ENCODE results near the gene ENPP3. TPM values are rescaled to one million over a fixed set of nuclear protein-coding genes. Genes with fewer than 3 reads are reported as not detected.

ENPP3 gene
- total and polyA plus RNA-seq, 9 of the 15 experiments (the other 6 are each of a cell fraction or from before 2014, with no cell fraction given) = 14.0 to 32.8 (median 21.6) TPM

DNA sequence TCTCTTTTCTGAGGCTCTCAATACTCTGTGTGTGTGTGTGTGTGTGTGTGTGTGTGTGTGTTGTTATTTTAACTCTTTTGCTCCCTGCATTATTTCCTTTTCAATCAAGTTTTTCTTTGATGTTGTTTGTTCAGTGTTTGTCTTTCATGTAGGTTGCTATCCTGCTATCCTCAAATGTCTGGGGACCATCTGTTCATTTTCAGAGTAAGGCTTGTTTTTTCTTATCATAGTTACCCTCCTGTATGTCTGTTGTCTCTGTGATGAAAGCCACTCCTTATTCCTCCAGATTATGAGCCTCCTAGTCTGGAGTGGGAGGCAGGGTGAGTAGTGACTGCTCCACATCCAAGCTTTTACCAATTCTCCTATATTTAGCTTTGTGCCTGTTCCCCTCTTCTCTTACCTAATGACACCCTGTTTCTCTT is 9.2 kb downstream of the ENPP3 start (continued):
- TF ChIP-seq, protein P1, sequence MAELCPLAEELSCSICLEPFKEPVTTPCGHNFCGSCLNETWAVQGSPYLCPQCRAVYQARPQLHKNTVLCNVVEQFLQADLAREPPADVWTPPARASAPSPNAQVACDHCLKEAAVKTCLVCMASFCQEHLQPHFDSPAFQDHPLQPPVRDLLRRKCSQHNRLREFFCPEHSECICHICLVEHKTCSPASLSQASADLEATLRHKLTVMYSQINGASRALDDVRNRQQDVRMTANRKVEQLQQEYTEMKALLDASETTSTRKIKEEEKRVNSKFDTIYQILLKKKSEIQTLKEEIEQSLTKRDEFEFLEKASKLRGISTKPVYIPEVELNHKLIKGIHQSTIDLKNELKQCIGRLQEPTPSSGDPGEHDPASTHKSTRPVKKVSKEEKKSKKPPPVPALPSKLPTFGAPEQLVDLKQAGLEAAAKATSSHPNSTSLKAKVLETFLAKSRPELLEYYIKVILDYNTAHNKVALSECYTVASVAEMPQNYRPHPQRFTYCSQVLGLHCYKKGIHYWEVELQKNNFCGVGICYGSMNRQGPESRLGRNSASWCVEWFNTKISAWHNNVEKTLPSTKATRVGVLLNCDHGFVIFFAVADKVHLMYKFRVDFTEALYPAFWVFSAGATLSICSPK (IDR thresholded peaks at IDR 0.05; ENCODE audit: borderline replicate concordance) = 0 out of 2 replicates have a peak, but pooled peaks have one; percentile 24
- TF ChIP-seq CHD2 (IDR thresholded peaks at IDR 0.05; ENCODE audit: low read depth, low read length) (0 out of 2 replicates have a peak, but pooled peaks have one; percentile 27), ZNF184 (CRISPR knock-in tag; IDR thresholded peaks at IDR 0.05) (no peak), TCF3 (CRISPR knock-in tag; IDR thresholded peaks at IDR 0.05) (peak; percentile 93), ZNF830 (CRISPR knock-in tag; IDR thresholded peaks at IDR 0.05) (0 out of 2 replicates have a peak, but pooled peaks have one; percentile 51), MEF2D (tag; conservative IDR thresholded peaks at IDR 0.05; ENCODE audit: low read depth) (no peak), FOXK1 (CRISPR knock-in tag; IDR thresholded peaks at IDR 0.05; ENCODE audit: borderline replicate concordance) (no peak), KDM1A (IDR thresholded peaks at IDR 0.05) (peak; percentile 87 to 88), SRF (CRISPR knock-in tag; IDR thresholded peaks at IDR 0.05) (no peak), FOXJ2 (tag; IDR thresholded peaks at IDR 0.05) (0 out of 2 replicates have a peak, but pooled peaks have one; percentile 29), FOXK2 (conservative IDR thresholded peaks at IDR 0.05 in 1 of 2, IDR thresholded peaks at IDR 0.05 in 1 of 2; ENCODE audit: low read depth in 2 of 2) (peak; percentile 56 to 66; a peak in 1 of 4 replicates), BHLHE40 (IDR thresholded peaks at IDR 0.05; ENCODE audit: low read length) (no peak), ZEB2 (IDR thresholded peaks at IDR 0.05) (0 out of 2 replicates have a peak, but pooled peaks have one; percentile 41), NUFIP1 (IDR thresholded peaks at IDR 0.05; ENCODE audit: partially characterized antibody) (peak; percentile 28), RCOR1 (IDR thresholded peaks at IDR 0.05; ENCODE audit: borderline replicate concordance in 1 of 2, low read depth in 2 of 2, low read length in 2 of 2) (peak; percentile 55 to 86; a peak in 3 of 4 replicates), CHCHD3 (CRISPR knock-in tag; IDR thresholded peaks at IDR 0.05) (no peak)
- TF ChIP-seq, protein P2, sequence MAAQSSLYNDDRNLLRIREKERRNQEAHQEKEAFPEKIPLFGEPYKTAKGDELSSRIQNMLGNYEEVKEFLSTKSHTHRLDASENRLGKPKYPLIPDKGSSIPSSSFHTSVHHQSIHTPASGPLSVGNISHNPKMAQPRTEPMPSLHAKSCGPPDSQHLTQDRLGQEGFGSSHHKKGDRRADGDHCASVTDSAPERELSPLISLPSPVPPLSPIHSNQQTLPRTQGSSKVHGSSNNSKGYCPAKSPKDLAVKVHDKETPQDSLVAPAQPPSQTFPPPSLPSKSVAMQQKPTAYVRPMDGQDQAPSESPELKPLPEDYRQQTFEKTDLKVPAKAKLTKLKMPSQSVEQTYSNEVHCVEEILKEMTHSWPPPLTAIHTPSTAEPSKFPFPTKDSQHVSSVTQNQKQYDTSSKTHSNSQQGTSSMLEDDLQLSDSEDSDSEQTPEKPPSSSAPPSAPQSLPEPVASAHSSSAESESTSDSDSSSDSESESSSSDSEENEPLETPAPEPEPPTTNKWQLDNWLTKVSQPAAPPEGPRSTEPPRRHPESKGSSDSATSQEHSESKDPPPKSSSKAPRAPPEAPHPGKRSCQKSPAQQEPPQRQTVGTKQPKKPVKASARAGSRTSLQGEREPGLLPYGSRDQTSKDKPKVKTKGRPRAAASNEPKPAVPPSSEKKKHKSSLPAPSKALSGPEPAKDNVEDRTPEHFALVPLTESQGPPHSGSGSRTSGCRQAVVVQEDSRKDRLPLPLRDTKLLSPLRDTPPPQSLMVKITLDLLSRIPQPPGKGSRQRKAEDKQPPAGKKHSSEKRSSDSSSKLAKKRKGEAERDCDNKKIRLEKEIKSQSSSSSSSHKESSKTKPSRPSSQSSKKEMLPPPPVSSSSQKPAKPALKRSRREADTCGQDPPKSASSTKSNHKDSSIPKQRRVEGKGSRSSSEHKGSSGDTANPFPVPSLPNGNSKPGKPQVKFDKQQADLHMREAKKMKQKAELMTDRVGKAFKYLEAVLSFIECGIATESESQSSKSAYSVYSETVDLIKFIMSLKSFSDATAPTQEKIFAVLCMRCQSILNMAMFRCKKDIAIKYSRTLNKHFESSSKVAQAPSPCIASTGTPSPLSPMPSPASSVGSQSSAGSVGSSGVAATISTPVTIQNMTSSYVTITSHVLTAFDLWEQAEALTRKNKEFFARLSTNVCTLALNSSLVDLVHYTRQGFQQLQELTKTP (IDR thresholded peaks at IDR 0.05; ENCODE audit: low read depth in 1 of 2, partially characterized antibody in 2 of 2) = peak; percentile 49 to 81
- TF ChIP-seq, protein P3, sequence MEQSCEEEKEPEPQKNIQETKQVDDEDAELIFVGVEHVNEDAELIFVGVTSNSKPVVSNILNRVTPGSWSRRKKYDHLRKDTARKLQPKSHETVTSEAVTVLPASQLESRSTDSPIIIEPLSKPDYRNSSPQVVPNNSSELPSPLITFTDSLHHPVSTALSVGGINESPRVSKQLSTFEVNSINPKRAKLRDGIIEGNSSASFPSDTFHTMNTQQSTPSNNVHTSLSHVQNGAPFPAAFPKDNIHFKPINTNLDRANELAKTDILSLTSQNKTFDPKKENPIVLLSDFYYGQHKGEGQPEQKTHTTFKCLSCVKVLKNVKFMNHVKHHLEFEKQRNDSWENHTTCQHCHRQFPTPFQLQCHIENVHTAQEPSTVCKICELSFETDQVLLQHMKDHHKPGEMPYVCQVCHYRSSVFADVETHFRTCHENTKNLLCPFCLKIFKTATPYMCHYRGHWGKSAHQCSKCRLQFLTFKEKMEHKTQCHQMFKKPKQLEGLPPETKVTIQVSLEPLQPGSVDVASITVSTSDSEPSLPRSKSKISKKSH (CRISPR knock-in tag; IDR thresholded peaks at IDR 0.05) = no peak
- TF ChIP-seq, protein P4, sequence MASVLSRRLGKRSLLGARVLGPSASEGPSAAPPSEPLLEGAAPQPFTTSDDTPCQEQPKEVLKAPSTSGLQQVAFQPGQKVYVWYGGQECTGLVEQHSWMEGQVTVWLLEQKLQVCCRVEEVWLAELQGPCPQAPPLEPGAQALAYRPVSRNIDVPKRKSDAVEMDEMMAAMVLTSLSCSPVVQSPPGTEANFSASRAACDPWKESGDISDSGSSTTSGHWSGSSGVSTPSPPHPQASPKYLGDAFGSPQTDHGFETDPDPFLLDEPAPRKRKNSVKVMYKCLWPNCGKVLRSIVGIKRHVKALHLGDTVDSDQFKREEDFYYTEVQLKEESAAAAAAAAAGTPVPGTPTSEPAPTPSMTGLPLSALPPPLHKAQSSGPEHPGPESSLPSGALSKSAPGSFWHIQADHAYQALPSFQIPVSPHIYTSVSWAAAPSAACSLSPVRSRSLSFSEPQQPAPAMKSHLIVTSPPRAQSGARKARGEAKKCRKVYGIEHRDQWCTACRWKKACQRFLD (CRISPR knock-in tag; IDR thresholded peaks at IDR 0.05) = 0 out of 2 replicates have a peak, but pooled peaks have one; percentile 42
